Islet of Langerhans (tissue), 1 donor: ENCODE results near the gene GOLPH3.

Experiments
- FAIRE-seq: peaks from one replicate; lab custom pipeline; 2011; peaks lifted over from hg19 to GRCh38; lab: Jason Lieb, UNC

The GOLPH3 gene

DNA sequence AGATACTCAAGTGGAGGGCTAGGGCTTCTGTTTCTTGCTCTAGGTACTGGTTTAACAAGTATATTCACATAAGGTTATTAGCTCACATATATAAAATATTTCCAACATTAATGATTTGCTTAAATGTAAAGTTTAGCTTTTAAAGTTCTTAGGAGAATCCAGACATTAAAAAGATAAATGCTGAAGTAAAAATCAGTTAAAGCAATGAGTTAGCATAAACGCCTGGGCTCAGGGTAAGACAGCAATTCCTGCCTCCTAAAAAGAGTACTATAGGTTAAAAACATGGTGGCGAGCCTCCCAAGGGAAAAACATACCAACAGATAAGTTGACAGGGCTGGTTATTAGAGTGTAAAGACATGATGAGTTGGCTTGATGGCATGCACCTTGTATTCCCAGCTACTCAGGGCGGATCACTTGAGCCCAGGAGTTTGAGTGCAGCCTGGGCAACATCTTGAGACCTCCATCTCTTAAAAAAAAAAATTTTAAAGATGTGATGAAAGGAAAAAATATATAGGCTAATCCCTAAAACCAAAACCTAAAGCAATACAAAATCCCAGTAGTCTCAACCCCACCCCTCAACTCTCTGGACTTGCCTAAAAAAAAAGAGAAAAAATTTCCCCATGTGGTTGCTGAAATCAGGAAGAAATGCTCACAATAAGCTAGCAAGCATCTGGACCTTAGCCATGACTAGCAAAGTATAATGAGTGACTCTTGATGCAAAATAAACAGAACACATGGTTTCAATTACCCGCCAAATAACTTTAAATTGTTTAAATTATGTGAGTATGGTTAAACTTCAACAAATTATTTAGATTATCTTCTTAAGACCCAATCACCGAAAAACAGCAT, 3.6 kb downstream of the GOLPH3 start:
- FAIRE-seq = peak; percentile 68

DNA sequence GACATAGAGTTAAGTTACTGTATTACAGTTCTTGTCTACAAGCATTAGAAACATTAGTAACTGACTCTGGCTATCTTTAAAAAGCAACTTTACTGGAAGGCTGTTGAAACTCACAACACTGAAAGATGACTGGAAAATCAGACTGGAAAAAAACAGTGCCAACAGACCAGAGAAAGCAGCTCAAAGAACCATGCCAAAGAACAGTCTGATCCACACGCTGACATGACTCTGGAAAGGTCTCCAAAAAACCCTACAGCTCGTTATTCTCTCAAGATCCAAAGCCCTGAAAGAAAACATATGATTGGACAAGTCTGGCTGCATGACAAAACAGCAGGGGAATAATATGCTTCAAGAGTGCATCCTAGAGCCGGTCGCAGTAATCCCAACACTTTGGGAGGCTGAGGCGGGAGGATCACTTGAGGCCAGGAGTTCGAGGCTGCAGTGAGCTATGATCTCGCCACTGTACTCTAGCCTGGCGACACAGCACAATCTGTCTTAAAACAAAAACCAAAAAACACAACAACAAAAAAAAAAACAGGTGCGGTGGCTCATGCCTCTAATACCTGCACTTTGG, 5.6 kb downstream of the GOLPH3 start:
- FAIRE-seq = no peak

DNA sequence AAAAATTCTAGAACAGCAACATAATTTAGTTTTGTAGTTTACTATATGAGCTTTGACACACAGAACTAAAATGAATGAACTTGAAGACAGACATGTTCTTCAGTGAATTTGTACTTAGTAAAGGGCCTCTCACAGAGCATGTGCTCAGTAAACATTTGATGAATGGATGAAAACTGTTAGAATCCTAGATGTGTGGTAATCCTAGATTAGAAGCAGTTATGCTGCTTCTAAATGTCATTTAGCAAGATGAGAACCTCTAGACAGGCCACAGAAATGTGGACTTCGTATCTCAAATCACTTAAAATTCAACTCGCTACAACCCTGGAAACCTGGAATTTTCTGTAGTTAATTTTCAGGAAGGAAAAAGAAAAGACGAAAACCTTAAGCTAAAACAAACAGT, 8.5 kb downstream of the GOLPH3 start:
- FAIRE-seq = no peak

DNA sequence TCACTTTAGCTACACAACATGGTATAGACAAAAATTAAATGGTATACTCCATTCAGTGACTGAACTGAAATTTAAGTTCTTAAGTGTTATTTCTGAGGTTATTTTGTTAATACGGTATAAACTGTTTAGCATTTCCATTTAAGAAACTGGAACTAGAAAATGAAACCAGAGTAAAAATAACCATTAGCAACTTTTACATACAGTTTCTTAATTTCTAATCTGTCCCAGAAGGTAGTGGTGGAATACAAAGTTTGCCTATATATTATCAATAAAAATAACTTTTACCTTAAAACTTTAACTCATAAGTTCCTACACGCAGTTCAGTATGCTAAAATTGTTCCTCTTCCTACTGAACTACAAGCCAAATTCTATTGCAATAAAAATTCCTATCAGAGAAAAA, 10.3 kb downstream of the GOLPH3 start:
- FAIRE-seq = no peak

DNA sequence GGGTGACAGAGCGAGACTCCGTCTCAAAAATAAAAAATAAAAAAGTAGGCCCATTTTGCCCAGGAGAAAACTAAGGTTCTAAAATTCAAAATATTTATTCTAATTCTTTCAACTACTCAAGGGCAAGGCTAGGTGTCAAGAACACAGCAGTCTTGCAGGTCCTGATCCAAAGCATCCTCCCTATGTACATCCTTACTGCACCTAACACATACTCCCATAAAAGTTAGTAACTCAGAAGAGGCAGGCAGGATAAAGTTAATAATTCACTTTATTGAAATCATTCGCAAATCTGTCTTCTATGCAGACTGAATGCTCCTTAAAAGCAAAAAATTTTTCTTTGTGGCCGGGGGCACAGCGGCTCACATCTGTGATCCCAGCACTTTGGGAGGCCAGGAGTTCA, 11.1 kb downstream of the GOLPH3 start:
- FAIRE-seq = no peak

DNA sequence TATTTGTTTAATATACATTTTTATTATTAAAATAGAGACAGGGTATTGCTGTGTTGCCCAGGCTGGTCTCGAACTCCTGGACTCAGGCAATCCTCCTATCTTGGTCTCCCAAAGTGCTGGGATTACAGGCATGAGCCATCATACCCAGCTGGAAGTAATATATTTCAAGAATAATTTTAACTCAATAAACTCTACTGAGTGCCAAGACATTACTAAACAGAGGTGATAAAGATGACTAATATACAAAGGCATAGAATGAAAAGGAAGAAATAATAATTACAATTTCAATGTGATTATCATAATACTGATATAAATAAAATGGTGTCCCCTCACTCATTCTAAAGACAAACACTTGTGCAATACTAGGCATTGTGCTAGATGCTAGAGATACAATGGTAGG, 13.9 kb downstream of the GOLPH3 start:
- FAIRE-seq = no peak

DNA sequence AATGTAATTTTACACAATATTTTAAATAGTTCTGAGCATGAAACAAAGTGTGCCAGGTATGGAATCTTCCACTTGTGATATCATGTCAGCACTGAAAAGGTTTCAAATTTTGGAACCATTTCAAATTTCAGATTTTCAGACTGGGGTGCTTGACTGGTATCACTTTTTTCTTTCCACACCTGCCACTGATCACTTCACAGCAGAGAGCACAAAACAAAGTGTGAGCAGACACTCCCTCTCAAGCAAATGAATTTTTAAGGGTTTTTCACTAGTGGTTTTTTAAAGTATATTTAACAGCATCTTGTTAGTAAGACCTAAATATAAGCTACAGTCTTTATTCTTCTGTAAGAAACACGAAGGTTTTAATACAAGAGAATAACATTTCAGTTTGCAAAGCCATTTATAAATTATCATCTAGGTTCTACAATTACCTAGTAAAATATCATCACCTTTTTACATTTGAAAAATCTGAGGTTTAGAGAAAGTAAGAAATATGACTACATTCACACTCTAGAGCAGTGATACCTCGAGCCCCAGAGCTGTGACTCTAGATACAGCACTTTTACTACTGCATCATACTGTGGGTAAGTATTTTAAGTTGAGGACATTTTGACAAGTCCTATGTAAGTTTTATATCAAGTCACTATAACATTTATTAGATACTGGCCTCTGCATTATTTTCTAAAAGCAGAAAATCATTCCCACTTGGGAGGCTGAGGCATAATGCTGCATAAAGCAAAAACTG, 14.6 kb downstream of the GOLPH3 start:
- no peak for FAIRE-seq

DNA sequence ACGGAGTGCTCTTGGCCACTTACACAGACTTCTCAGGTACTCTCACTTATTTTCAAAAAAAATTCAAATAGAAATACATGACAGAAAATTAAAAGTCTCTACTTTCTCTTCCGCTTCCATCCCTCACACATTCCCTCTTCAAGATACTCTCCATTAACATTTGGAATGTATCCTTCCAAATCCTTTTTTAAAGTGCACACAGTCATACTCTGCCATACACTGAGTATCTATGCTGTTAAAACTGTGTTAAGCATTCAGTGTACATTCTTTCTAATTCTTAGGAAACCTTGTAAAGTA, 15.5 kb downstream of the GOLPH3 start:
- no peak for FAIRE-seq

DNA sequence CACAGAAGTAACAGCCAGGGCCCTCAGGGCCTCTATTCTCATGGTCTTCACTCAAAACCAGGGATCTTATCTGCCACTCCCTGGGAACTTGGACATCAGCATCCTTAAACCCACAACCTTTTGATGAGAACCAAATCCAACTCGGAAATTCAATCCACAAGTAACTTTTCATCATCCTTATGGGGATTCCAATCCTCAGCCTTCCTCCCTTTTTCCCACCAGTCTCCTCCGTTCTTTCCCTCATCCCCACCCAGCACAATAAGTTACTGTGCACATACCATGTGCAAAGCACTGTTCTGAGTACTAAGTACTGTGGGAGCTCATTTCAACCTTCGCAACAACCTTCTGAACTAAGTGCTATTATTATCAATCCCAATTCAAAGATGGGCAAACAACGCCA, 17.0 kb downstream of the GOLPH3 start:
- FAIRE-seq = no peak

DNA sequence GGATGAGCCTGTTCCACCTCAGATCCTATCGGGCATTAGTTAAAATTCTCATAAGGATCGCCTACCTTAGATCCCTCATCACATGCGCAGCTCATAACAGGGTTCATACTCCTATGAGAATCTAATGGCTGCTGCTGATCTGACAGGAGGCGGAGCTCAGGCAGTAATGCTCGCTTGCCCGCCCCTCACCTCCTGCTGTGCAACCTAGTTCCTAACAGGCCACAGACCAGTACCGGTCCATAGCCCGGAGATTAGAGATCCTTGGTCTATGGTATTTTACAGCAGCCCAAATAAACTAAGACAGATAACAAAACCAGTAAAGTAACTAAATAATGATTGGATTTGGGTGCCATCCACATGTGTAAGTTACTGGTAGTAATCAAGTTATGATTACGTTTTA, 17.5 kb downstream of the GOLPH3 start:
- no peak for FAIRE-seq

DNA sequence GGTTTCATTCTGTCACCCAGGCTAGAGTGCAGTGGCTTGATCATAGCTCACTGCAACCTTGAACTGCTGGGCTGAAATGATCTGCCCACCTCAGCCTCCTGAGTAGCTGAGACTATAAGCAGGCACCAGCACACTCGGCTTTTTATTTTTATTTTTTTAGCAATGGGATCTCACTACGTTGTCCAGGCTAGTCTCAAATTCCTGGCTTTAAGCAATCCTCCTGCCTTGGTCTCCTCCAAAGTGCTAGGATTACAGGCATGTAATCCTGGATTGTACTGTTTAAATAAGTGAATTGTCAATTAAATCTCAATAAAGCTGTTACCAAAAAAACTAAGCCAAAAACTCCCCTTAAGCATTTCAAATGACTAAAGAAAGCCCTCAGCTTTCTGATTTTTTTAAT, 18.9 kb downstream of the GOLPH3 start:
- no peak for FAIRE-seq

DNA sequence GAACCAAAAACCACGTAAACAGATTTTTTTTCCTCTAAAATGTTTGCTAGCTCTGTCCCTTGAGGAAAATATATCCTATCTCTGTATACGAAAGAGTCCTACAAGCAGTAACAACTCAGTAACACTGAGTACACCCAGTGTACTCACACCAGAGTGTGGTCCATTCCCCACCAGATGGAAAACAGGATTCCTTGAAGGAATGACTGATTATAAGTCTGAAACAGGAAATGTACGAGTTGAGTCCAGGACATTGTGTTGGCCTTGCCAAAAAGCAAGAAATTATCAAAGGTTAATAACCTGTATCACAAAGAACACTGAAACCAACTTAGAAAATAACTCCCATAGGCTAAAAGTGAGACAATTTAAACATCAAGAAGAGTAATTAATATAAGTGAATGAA, 20.4 kb downstream of the GOLPH3 start:
- no peak for FAIRE-seq

DNA sequence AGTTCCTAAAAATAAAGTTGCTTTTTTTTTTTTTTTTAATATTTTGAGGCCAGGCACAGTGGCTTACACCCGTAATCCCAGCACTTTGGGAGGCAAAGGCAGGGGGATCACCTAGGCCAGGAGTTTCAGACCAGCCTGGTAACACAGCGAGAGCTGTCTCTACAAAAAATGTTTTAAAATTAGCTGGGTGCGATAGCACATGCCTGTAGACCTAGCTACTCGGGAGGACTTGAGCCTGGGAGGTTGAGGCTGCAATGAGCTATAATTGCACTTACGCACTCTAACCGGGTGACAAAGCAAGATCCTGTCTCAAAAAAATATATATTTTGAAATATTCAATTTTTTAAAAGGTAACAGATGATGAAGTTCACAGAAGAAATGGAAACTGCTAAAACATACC, 22.9 kb downstream of the GOLPH3 start:
- no peak for FAIRE-seq

DNA sequence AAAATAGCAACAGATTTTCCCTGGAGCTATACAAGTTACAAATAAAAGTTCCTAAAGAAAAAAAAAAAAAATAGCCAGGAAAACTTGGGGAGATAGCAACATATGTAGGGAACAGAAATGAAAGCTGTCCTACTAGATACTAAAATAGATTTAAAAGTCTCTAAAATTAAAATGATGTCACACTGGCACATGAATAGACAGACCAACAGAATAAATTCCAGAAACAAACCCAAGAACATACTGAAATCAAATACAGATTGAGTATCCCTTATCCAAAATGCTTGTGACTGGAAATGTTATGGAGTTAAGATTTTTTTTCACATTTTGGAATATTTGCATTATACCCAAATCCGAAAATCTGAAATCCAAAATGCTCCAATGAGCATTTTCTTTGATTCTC, 23.8 kb downstream of the GOLPH3 start:
- no peak for FAIRE-seq

DNA sequence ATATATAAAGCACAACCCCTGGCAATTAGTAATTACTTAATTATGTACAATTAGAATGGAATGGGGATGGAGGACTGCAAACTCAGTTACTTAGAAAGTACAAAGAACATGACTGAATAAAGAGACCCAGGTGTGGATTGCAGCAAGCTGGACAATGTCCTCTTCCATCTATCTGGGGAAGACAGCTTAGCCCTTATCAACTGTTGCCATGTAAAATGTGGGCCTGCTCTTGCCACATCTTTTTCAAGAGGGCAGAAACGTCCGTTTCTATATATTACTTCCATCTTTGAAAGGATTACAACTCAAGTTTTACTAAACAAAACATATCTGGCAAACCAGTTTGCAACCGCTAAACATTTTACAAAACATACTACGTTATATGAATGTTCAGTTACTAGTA, 26.2 kb downstream of the GOLPH3 start:
- no peak for FAIRE-seq

DNA sequence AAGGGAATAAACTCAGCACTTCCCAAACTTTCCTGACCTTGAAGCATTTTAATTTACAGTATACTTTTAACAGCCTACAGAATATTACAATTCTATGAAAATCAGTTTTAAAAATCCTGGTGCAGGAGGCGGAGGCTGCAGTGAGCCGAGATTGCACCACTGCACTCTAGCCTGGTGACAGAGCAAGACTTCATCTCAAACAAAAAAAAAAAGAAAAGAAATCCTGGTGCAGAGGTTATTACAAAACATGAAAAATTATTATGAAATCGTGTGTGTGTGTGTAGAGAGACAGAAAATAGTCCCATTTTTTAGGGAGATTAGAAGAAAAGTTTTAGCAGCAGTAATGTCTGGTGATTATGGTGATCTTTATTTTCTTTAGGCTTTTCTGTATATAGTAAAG, 26.9 kb downstream of the GOLPH3 start:
- FAIRE-seq = no peak

DNA sequence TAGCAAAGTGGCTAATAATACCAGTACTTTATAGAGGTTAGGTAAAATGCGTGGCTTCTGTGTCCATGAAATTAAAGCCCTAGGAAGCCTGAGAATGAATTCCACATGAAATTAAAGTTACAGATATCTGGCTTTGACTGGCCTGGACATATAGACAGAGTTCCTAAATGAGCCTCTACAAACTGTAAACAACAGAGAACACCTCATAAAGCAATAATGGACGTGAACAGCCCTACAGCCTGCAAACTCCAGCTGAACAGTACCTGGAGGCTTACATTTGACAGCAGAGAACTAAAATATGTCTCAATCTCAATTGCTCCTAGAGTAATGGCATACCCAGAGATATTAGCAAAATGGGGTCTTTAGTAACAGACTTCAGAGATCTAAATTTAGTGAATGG, 28.7 kb downstream of the GOLPH3 start:
- FAIRE-seq = no peak

DNA sequence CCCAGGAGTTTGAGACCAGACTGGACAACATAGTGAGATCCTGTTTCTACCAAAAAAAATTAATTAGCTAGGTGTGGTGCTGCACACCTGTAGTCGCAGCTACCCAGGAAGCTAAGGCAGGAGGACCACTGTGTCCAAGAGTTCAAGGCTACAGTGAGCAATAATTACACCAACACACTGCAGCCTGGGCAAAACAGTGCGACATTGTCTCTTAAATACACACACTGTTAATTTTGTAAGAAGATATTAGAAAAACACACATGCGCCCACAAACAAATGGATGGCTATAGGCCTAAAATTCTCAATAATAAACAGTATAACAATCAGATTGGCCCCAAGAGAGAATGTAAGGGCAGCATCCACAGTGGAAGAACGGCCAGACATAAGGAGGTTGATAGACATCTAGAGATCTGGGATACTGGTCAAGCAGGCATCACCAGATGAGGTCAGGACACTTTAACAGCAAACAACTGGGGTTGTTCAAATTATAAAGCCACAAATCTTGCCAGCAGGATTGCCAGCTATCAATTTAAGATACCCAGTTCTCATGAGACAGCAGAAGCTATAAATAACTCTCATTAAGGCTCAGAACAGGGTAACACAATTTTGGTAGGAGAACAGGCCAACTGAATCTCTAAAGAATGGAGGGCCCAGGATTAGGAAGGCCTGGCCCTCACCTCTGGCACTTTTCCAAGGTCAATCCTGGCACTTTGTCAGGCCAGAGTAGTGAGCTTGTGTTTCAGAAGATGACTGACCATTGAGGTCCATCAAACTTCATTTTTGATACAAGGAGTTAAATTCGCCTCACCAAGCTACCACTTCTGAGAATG, 29.5 kb downstream of the GOLPH3 start:
- FAIRE-seq = no peak

DNA sequence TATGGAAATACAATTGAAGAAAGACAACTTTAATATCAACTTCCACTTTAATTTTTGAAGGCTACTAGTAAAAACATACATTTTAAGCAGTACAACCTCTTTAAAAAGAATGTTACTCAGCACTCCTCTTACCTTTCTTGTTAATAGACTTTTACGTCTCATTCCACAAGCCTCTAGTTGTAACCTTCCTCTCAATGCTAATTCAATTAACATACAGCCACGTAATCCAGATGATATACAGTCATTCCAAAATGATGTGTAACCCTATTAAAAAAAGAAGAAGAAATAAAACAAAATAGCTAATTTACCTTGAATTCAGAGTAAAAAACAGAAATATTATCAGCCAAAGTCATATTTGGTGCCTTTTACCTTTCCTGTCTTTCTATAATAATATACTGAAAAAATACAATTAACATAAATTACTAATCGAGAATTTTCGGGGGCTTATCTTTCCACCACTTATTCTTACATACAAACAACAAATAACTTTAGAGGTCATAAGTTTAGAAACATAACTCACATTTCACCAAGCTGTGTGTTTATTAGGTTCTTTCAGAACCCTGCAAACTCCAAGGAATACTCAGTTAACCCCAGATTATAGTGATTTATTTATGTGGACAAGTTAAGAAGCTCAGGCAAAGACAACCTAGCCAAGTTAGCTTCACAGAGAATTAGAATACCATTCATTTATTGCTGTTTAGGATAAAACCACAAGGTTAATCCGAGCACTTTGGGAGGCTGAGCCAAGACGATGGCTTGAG, 30.3 kb downstream of the GOLPH3 start:
- peak; percentile 27 for FAIRE-seq

DNA sequence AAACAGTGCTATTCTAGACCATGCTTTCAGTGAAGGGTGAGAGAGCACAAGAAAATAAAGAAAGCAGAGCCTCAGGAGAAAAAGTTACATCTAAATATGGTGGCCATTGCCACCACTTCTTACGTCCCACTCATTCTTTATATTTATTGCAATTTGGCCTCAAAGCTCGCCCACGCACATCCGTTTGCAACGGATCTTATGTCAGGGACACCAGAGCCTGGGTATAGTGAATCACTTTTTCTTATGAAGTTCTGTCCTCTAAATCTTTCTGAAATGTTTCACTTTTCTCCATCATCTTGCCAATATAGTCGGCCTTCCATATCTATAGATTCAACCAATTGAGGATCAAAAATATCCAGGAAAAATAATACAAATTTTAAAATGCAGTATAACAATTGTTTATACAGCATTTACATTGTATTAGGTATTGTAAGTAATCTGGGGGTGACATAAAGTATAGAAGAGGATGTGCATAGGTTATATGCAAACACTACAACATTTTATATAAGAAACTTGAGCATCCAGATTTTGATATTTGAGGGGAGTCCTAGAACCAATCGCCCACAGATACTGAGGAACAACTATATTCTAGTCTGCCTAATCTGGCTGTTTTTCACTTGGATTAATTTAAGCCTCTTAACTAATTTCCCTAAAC, 35.2 kb downstream of the GOLPH3 start:
- FAIRE-seq = no peak

DNA sequence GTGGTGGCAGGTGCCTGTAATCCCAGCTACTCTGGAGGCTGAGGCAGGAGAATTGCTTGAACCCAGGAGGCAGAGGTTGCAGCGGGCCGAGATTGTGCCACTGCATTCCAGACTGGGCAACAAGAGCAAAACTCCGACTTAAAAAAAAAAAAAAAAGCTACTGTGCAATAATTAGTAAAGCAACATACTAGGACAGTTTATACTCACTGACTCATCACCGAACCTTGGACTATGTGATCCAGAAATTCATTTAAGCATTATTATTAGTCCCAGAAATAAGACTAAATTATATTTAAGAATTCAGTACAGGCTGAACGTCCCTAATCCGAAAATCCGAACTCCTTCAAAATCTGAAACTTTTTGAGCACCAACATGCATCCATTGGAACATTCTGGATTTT, 37.8 kb downstream of the GOLPH3 start:
- FAIRE-seq = no peak

DNA sequence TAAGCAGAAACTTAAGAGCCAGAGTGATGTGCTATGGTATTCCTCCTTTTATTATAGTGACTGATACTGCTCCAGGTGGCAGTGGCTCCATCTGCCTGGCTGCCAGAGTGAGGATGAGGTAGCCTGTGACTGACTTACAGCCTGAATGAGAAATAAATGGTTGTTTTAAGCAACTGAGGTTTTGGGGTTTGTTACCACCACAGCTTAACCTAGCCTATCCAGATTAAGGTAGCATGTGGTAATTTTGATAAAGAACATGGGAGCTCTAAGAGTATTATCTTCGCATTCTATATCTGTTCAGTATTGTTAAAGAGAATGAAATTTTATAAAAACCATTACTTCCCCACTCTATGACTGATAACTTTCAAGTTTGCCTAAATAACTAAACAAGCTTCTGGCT, 39.0 kb downstream of the GOLPH3 start:
- no peak for FAIRE-seq
